GM18499 (cell line): ENCODE measurements around the gene SLC29A1.

ENCODE experiments used
- ATAC-seq: cut with Tn5 transposase; IDR thresholded peaks from one replicate; pipeline ENCODE4 v1.9.1; 2021; ENCODE audit warnings: moderate number of reproducible peaks; ENCODE audit not compliant: insufficient read depth, unreplicated experiment

The SLC29A1 gene

GRCh38 chr6:44251576-44252524 lies 28.5 kb downstream of the SLC29A1 start:
- ATAC-seq: no peak

GRCh38 chr6:44253307-44254101 lies 30.1 kb downstream of the SLC29A1 start:
- ATAC-seq: no peak

GRCh38 chr6:44254191-44255104 lies 31.1 kb downstream of the SLC29A1 start:
- no peak for ATAC-seq

GRCh38 chr6:44255105-44255808 lies 31.9 kb downstream of the SLC29A1 start:
- ATAC-seq: no peak

GRCh38 chr6:44255871-44256774 lies 32.7 kb downstream of the SLC29A1 start:
- ATAC-seq: no peak

GRCh38 chr6:44256775-44257024 lies 33.3 kb downstream of the SLC29A1 start:
- ATAC-seq: no peak

GRCh38 chr6:44257025-44257752 lies 33.8 kb downstream of the SLC29A1 start, which contains the start of gene SLC35B2:
TSS of gene SLC35B2 (minus strand) at chr6:44257528. CDS start at chr6:44257410, 118 bp downstream.
- no peak for ATAC-seq

GRCh38 chr6:44257753-44258324 lies 34.4 kb downstream of the SLC29A1 start:
- no peak for ATAC-seq

- no peak for ATAC-seq
Observed at GRCh38 chr6:44258325-44258863, 35.0 kb downstream of the SLC29A1 start.

GRCh38 chr6:44258921-44259320 lies 35.5 kb downstream of the SLC29A1 start:
- ATAC-seq: no peak

- ATAC-seq: no peak
Observed at GRCh38 chr6:44260011-44260410, 36.6 kb downstream of the SLC29A1 start.

GRCh38 chr6:44260451-44261297 lies 37.3 kb downstream of the SLC29A1 start:
- ATAC-seq: no peak

GRCh38 chr6:44261581-44261980 lies 38.2 kb downstream of the SLC29A1 start:
- ATAC-seq: no peak

GRCh38 chr6:44262467-44263353 lies 39.3 kb downstream of the SLC29A1 start:
- ATAC-seq: no peak

GRCh38 chr6:44263354-44264100 lies 40.1 kb downstream of the SLC29A1 start:
- ATAC-seq: no peak
